Measurements from ENCODE around the gene DOK7.

DOK7 gene

GRCh38 chr4:3463556-3464348 is 646 bp downstream of the DOK7 start:
- DNase-seq (ENCODE audit: low spot score): no peak

GRCh38 chr4:3464349-3464905 is 1.3 kb downstream of the DOK7 start:
- no peak for DNase-seq (ENCODE audit: low spot score)

- DNase-seq (ENCODE audit: low spot score): no peak
Measured at GRCh38 chr4:3464911-3465697, 2.0 kb downstream of the DOK7 start.

DNA sequence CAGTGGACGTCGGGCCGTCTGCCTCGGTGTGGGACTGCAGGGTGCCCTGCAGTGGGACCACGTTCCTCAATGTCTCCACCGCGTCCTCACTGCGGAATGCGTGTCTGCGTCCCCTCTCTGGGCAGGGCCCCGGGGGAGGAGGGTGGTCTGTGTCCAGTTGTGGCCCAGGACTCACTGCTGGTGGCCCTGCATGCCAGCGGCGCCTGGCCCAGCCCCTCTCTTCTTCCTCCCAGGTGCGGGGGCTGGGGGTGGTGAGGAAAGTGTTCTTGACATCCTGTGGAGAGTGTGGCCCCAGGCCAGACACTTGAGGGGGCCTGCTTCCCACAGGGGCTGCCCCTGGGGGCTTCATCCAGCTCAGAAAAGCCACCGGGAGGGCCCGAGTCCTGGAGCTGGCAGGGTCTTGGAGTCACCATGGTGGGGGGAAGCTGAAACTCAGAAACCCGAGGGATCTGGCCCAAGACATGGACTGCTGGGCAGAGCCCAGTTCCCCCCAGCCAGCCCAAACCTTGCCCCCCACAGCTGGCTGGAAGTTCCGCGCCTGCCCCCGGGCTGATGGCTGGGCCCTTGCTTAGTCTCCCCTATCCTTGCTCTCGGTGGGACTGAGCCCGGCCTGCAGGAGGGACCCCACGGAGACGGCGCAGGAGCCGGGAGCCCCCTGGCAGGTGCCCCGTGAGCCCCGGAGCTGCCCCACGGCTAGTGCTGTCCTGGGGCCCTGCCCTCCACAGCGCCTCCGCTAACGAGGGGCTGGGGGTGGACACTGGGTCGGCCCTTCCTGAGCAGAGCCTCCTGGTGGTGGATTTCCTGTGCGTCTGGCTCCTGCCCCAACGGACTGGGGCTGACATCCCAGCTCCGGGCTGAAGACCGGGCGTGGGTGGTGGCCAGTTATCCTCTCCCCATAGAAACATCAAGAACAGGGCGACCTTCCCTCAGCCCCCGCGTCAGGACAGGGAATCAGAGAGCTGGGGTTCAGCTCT is 2.9 kb downstream of the DOK7 start:
- DNase-seq (ENCODE audit: low spot score): no peak

GRCh38 chr4:3466691-3467600 is 3.8 kb downstream of the DOK7 start:
- DNase-seq (ENCODE audit: low spot score): no peak

- no peak for DNase-seq (ENCODE audit: low spot score)
Measured at GRCh38 chr4:3467601-3468031, 4.5 kb downstream of the DOK7 start.

DNA sequence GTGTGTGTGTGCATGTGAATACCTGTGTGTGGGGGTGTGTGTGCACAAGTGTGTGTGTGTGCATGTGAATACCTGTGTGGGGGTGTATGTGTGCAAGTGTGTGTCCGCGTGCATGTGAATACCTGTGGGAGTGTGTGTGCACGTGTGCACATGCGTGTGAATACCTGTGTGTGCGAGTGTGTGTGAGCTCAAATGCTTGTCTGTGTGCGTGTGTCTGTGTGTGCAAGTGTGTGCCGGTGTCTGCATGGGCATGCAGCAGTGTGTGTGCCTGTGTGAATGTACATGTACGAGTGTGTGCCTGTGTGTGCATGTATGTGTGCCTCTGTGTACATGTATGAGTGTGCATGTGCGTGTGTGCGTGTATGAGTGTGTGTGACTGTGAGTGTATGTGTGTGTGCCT is 5.0 kb downstream of the DOK7 start:
- no peak for DNase-seq (ENCODE audit: low spot score)

DNA sequence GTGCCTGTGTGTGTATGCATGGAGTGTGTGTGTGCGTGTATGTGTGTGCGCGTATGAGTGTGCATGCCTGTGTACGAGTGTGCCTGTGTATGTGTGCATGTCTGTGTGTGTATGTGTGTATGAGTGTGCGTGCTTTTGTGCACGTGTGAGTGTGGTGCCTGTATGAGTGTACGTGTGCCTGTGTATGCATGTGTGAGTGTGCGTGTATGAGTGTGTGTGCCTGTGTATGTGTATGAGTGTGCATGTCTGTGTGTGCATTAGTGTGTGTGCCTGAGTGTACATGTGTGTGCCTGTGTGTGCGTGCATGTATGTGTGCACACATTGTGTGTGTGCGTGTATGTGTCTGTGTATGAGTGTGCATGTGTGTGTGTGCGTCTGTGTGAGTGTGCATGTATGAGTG is 5.7 kb downstream of the DOK7 start:
- DNase-seq (ENCODE audit: low spot score): no peak

DNA sequence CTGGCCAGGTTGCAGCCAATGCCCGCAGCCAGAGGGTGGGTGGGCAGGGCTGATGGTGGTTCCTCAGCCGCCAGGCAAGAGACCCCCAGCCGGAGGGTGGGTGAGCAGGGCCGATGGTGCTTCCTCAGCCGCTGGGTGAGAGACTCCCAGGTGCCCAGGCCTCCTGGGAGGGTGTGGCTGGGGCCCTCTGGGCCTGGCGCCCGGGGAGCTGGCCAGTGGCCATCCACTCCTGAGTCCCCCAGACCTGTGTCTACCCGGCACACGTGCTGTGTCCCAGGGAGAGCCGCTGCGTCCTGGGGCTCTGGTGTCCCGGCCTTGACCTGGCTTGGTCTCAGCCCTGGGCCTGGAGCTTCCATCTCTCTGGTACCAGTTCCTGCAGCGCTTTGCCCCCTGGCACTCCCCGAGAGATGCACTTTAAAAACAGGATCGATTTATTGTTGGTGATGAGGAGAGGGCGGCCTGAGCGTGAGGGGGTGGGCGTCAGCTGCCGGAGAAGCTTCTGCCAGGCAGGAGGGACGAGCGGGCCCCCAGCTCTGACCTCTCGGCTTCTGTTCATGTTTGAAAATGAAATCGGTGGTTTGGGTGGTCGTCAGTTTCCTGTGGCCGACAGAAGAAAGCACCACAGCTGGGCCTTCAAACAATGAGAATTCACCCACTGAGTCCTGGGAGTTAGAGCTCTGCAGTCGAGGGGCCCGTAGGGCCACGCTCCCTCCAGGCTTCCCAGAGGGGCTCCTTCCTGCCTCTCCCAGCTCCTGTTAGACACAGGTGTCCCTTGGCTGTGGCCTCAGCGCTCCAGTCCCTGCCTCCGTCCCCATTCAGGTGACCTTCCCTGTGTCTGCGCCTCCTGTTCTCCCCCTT is 6.5 kb downstream of the DOK7 start:
- DNase-seq (ENCODE audit: low spot score): no peak

GRCh38 chr4:3470244-3471097 is 7.4 kb downstream of the DOK7 start:
- DNase-seq (ENCODE audit: low spot score): no peak

DNA sequence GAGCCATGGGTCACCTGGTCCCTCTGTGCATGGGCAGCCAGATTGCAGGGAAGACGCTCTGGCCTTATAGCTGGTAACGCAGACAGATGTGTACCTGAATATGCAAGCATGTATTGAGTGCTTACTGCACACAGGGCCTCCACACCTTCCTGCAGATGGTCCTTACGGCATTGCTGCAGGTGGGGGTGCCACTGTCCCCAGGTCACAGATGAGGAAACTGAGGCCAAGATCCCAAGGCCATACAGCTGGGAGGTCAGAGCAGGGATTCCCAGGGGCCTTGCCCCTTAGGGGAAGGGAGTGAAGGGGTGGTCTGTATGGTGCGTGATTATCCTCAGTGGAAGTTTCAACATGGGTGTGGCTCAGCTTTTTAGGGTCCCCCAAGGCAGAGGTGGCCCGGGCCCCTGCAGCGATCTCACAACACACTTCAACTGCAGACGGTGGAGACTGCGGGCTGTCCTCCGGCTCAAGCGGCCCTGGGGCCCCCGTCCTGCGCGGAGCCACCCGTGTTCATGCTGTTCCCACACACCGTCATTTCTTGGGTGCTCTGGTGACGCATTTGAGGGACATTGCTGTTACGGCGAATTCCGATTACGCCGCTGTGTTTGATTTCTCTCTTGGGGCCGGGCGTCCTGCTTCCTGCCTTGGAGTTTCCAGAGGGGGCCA is 8.1 kb downstream of the DOK7 start:
- DNase-seq (ENCODE audit: low spot score): no peak

GRCh38 chr4:3471886-3472285 is 8.8 kb downstream of the DOK7 start:
- DNase-seq (ENCODE audit: low spot score): no peak

- DNase-seq (ENCODE audit: low spot score): no peak
Measured at GRCh38 chr4:3472411-3473141, 9.5 kb downstream of the DOK7 start.

DNA sequence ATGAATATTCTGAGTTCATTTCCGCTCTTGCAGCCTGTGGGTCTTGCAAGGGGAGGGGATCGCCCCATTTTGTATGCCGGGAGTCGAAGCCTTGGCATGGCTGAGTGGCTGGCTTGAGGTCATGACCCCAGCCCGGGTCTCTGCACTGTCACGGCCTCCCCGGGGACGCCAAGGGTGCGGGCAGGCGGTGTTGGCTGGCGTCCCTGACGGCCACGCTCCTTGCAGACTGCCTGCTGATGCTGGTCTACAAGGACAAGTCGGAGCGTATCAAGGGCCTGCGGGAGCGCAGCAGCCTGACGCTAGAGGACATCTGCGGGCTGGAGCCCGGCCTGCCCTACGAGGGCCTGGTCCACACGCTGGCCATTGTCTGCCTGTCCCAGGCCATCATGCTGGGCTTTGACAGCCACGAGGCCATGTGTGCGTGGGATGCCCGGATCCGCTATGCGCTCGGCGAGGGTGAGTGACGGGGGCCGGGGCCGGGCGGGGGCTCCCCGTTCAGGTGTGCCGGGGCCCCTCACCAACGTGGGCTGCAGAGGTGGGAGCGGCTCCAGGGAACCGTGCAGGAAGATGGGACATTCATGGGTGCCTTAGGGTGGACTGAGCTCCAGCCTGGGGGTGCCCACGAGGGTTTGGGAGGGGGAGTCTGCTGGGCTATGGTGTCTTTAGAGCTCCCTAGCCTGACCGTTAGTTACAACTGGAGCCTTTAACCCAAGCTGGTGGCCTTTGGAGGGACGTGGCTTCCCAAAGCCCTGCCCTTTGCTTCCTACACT is 10.3 kb downstream of the DOK7 start:
- DNase-seq (ENCODE audit: low spot score): no peak

GRCh38 chr4:3473996-3474765 is 11.1 kb downstream of the DOK7 start:
- no peak for DNase-seq (ENCODE audit: low spot score)

All from AG08396 (cell line).